ENCODE results near the gene ATP1A4. TPM values are rescaled to one million over a fixed set of nuclear protein-coding genes. Genes with fewer than 3 reads are reported as not detected.
A peak's percentile ranks its signal among the peaks of the same experiment; 100 is the strongest.

Gene ATP1A4
- total and polyA plus RNA-seq, 4 donors: not detected

GRCh38 chr1:160211046-160211790 is 59.8 kb downstream of the ATP1A4 start:
- TF ChIP-seq SP1 (IDR thresholded peaks at IDR 0.05): no peak
- TF ChIP-seq, protein P1, sequence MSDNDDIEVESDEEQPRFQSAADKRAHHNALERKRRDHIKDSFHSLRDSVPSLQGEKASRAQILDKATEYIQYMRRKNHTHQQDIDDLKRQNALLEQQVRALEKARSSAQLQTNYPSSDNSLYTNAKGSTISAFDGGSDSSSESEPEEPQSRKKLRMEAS (IDR thresholded peaks at IDR 0.05): no peak
- TF ChIP-seq FOXA2 (IDR thresholded peaks at IDR 0.05): no peak
- TF ChIP-seq JUND (IDR thresholded peaks at IDR 0.05): no peak
- no peak for TF ChIP-seq HNF4G (IDR thresholded peaks at IDR 0.05)
- no peak for TF ChIP-seq FOXA1 (IDR thresholded peaks at IDR 0.05)
- no peak for TF ChIP-seq RXRA (IDR thresholded peaks at IDR 0.05)
- H3K36me3 ChIP-seq (ENCODE audit: control insufficient read depth in 4 of 4, insufficient read depth in 3 of 4, low read depth in 1 of 4, low read length in 3 of 4): peaks cover 11 to 40% (median 28%) of the 10 kb centered on the region in 4 donors
- H3K9ac ChIP-seq (ENCODE audit: low read depth in 1 of 2, low read length in 2 of 2): no peak overlapping the region
- H3K4me3 ChIP-seq (ENCODE audit: low read depth in 1 of 3, low read length in 3 of 3): no peak overlapping the region
- 93% methylated on average over 10 of the region's 10 CpGs for WGBS
- no peak overlapping the region for H3K27ac ChIP-seq (ENCODE audit: low read depth in 1 of 2, low read length in 2 of 2)
- H3K4me1 ChIP-seq (ENCODE audit: control insufficient read depth in 4 of 4, insufficient read depth in 4 of 4, low read length in 3 of 4): peaks cover 0 to 21% (median 5%) of the 10 kb centered on the region in 4 donors
- no peaks in the 10 kb centered on the region for H3K9me3 ChIP-seq (ENCODE audit: control insufficient read depth in 4 of 4, low read length in 3 of 4)
- no peak for DNase-seq (ENCODE audit: low spot score)
- no peaks in the 10 kb centered on the region for H3K27me3 ChIP-seq (ENCODE audit: control insufficient read depth in 4 of 4, insufficient read depth in 4 of 4, low read length in 3 of 4)

DNA sequence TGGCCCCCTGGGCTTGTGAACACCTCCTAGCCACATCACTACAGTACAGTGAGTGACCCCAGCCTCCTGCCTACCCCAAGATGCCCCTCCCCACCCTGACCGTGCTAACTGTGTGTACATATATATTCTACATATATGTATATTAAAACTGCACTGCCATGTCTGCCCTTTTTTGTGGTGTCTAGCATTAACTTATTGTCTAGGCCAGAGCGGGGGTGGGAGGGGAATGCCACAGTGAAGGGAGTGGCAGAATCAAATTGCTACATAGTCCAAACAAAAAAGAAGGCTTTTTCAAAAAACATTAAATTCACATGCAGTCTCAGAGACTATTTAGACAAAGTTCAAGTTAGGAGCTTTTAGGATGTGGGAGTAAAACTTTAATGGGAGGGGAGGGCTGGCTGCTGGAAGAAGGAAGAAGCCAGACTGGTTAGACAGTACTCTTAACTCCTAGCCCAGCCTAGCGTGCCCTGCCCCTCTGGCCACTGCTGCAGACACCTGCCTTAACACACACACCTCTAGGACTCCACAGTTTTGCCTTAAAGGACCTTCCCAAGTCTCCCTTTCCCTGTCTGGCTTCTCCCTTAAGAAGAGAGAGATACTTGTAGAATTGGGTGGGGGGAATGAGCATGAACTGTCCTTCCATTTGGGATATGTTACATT is 63.2 kb downstream of the ATP1A4 start:
- Histone ChIP-seq H3K4me1 (ENCODE audit: control insufficient read depth in 4 of 4, insufficient read depth in 4 of 4, low read length in 3 of 4) (peaks cover 0 to 32% (median 15%) of the 10 kb centered on the region in 4 donors), H3K9ac (ENCODE audit: low read depth in 1 of 2, low read length in 2 of 2) (no peak overlapping the region), H3K27me3 (ENCODE audit: control insufficient read depth in 4 of 4, insufficient read depth in 4 of 4, low read length in 3 of 4) (no peaks in the 10 kb centered on the region), H3K27ac (ENCODE audit: low read depth in 1 of 2, low read length in 2 of 2) (no peak overlapping the region), H3K36me3 (ENCODE audit: control insufficient read depth in 4 of 4, insufficient read depth in 3 of 4, low read depth in 1 of 4, low read length in 3 of 4) (peaks cover 17 to 67% (median 49%) of the 10 kb centered on the region in 4 donors), H3K9me3 (ENCODE audit: control insufficient read depth in 4 of 4, low read length in 3 of 4) (no peaks in the 10 kb centered on the region), H3K4me3 (ENCODE audit: low read depth in 1 of 3, low read length in 3 of 3) (no peak overlapping the region)
- peak; percentile 17 for DNase-seq (ENCODE audit: low spot score)
- 82% methylated on average over 3 of the region's 3 CpGs for WGBS
- TF ChIP-seq CTCF (IDR thresholded peaks at IDR 0.05; ENCODE audit: low read depth, low read length, missing input control) (no peak), RXRA (IDR thresholded peaks at IDR 0.05) (no peak), JUND (IDR thresholded peaks at IDR 0.05) (no peak), FOXA1 (IDR thresholded peaks at IDR 0.05) (no peak), HNF4A (conservative IDR thresholded peaks at IDR 0.05) (no peak), YY1 (IDR thresholded peaks at IDR 0.05) (no peak), FOXA2 (IDR thresholded peaks at IDR 0.05) (no peak)
- TF ChIP-seq, protein P1 (IDR thresholded peaks at IDR 0.05): no peak
- TF ChIP-seq, protein P2, sequence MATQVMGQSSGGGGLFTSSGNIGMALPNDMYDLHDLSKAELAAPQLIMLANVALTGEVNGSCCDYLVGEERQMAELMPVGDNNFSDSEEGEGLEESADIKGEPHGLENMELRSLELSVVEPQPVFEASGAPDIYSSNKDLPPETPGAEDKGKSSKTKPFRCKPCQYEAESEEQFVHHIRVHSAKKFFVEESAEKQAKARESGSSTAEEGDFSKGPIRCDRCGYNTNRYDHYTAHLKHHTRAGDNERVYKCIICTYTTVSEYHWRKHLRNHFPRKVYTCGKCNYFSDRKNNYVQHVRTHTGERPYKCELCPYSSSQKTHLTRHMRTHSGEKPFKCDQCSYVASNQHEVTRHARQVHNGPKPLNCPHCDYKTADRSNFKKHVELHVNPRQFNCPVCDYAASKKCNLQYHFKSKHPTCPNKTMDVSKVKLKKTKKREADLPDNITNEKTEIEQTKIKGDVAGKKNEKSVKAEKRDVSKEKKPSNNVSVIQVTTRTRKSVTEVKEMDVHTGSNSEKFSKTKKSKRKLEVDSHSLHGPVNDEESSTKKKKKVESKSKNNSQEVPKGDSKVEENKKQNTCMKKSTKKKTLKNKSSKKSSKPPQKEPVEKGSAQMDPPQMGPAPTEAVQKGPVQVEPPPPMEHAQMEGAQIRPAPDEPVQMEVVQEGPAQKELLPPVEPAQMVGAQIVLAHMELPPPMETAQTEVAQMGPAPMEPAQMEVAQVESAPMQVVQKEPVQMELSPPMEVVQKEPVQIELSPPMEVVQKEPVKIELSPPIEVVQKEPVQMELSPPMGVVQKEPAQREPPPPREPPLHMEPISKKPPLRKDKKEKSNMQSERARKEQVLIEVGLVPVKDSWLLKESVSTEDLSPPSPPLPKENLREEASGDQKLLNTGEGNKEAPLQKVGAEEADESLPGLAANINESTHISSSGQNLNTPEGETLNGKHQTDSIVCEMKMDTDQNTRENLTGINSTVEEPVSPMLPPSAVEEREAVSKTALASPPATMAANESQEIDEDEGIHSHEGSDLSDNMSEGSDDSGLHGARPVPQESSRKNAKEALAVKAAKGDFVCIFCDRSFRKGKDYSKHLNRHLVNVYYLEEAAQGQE (IDR thresholded peaks at IDR 0.05): no peak
- TF ChIP-seq, protein P3, sequence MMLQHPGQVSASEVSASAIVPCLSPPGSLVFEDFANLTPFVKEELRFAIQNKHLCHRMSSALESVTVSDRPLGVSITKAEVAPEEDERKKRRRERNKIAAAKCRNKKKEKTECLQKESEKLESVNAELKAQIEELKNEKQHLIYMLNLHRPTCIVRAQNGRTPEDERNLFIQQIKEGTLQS (IDR thresholded peaks at IDR 0.05): no peak
